GM13976 (cell line): ENCODE results near the gene OAS1.
A peak's percentile ranks its signal among the peaks of the same experiment; 100 is the strongest.
"Not testable (repeated sequence)": the region's sequence is repeated elsewhere in the genome, so short reads cannot be mapped to it uniquely, and the experiment has no call there.

ENCODE experiments used
- DNase-seq: peaks from one replicate; pipeline ENCODE4 v3.0.0; 2012; ENCODE audit warnings: low spot score
- CTCF ChIP-seq: IDR thresholded peaks from 2 replicates; pipeline ENCODE4 v1.5.1; 2012; ENCODE audit warnings: borderline replicate concordance, mild to moderate bottlenecking; ENCODE audit not compliant: insufficient read depth; ENCODE audit errors: extremely low read depth, missing control alignments, control extremely low read depth
- in situ Hi-C: fragments of 300-500 bp; cut with MboI; formaldehyde crosslinking; loops from one replicate; pipeline ENCODE4 v1.12.0; 2022; ENCODE audit warnings: low sequenced_read_pairs, mixed read lengths, inconsistent platforms; ENCODE audit not compliant: unreplicated experiment

OAS1 gene

GRCh38 chr12:112907415-112908157 is 824 bp downstream of the OAS1 start:
- in situ Hi-C loops: loop anchor here (10.0 kb wide), 1 partner anchor 87 kb away; no protein-coding TSS in a partner anchor
- no peak for TF ChIP-seq CTCF
- peak; percentile 36 for DNase-seq

GRCh38 chr12:112908548-112908947 is 1.8 kb downstream of the OAS1 start:
- in situ Hi-C loops: loop anchor here (10.0 kb wide), 1 partner anchor 86 kb away; no protein-coding TSS in a partner anchor
- TF ChIP-seq CTCF: no peak
- DNase-seq: no peak

GRCh38 chr12:112909693-112910092 is 2.9 kb downstream of the OAS1 start:
- no peak for TF ChIP-seq CTCF
- in situ Hi-C loops: loop anchor here (10.0 kb wide), 1 partner anchor 85 kb away; no protein-coding TSS in a partner anchor
- DNase-seq: no peak

GRCh38 chr12:112913038-112913688 is 6.4 kb downstream of the OAS1 start:
- no peak for TF ChIP-seq CTCF
- in situ Hi-C loops: no loop called here
- DNase-seq: no peak

GRCh38 chr12:112913888-112914287 is 7.1 kb downstream of the OAS1 start:
- in situ Hi-C loops: not testable (repeated sequence)

GRCh38 chr12:112916270-112916669 is 9.5 kb downstream of the OAS1 start:
- TF ChIP-seq CTCF: no peak
- in situ Hi-C loops: no loop called here
- DNase-seq: no peak

More at GRCh38 chr12:112913888-112914287, 7.1 kb downstream of the OAS1 start:
- not testable (repeated sequence) for DNase-seq

- no peak for DNase-seq
- TF ChIP-seq CTCF: no peak
- in situ Hi-C loops: no loop called here
These were observed 12.4 kb downstream of the OAS1 start for GRCh38 chr12:112919121-112919520.
